Neural progenitor cell (in vitro differentiated cells): ENCODE data around the gene PPIC.

ENCODE experiments used
- CTCF ChIP-seq: fragments of 200-600 bp; sonication (generic); IDR thresholded peaks from 2 replicates; pipeline ENCODE4 v1.5.1; 2017; ENCODE audit warnings: antibody characterized with exemption, mild to moderate bottlenecking
- EZH2 ChIP-seq: fragments of 200-600 bp; sonication (generic); IDR thresholded peaks from 2 replicates; pipeline ENCODE4 v1.6.1; 2017; ENCODE audit warnings: antibody characterized with exemption, mild to moderate bottlenecking, moderate library complexity

- no peak for TF ChIP-seq CTCF
- no peak for TF ChIP-seq EZH2
Measured at GRCh38 chr5:122996091-122996490, 40.4 kb downstream of the PPIC start.
